ENCODE data around the gene OOSP1.

Gene OOSP1

GRCh38 chr11:59943997-59944714 is 5.9 kb downstream of the OOSP1 start:
- H3K36me3 Mint-ChIP-seq = no peaks in the 10 kb centered on the region
- H3K4me3 Mint-ChIP-seq = no peak overlapping the region
- no peaks in the 10 kb centered on the region for H3K9me3 Mint-ChIP-seq
- H3K27me3 Mint-ChIP-seq = peaks cover 14% of the 10 kb centered on the region
- H3K4me1 Mint-ChIP-seq = no peaks in the 10 kb centered on the region
- H3K27ac Mint-ChIP-seq = no peak overlapping the region

- Mint-ChIP-seq H3K9me3 (no peaks in the 10 kb centered on the region), H3K4me1 (no peaks in the 10 kb centered on the region), H3K27ac (no peak overlapping the region), H3K27me3 (peaks cover 14% of the 10 kb centered on the region), H3K36me3 (no peaks in the 10 kb centered on the region), H3K4me3 (no peak overlapping the region)
Observed at GRCh38 chr11:59944720-59945119, 6.5 kb downstream of the OOSP1 start.

- Mint-ChIP-seq H3K27ac (no peak overlapping the region), H3K4me1 (no peaks in the 10 kb centered on the region), H3K9me3 (no peaks in the 10 kb centered on the region), H3K27me3 (peaks cover 8% of the 10 kb centered on the region), H3K36me3 (no peaks in the 10 kb centered on the region), H3K4me3 (no peak overlapping the region)
Observed at GRCh38 chr11:59953463-59954218, 15.4 kb downstream of the OOSP1 start.

GRCh38 chr11:59954219-59954847 is 16.1 kb downstream of the OOSP1 start:
- H3K27me3 Mint-ChIP-seq = peaks cover 9% of the 10 kb centered on the region
- no peak overlapping the region for H3K4me3 Mint-ChIP-seq
- H3K36me3 Mint-ChIP-seq = no peaks in the 10 kb centered on the region
- no peaks in the 10 kb centered on the region for H3K9me3 Mint-ChIP-seq
- no peaks in the 10 kb centered on the region for H3K4me1 Mint-ChIP-seq
- no peak overlapping the region for H3K27ac Mint-ChIP-seq

- H3K36me3 Mint-ChIP-seq = no peaks in the 10 kb centered on the region
- no peaks in the 10 kb centered on the region for H3K4me1 Mint-ChIP-seq
- H3K4me3 Mint-ChIP-seq = no peak overlapping the region
- H3K9me3 Mint-ChIP-seq = no peaks in the 10 kb centered on the region
- peaks cover 5% of the 10 kb centered on the region for H3K27me3 Mint-ChIP-seq
- H3K27ac Mint-ChIP-seq = no peak overlapping the region
Observed at GRCh38 chr11:59957094-59957493, 18.9 kb downstream of the OOSP1 start.

GRCh38 chr11:59960502-59961381 is 22.5 kb downstream of the OOSP1 start:
- Mint-ChIP-seq H3K36me3 (no peaks in the 10 kb centered on the region), H3K4me1 (no peaks in the 10 kb centered on the region), H3K27ac (no peak overlapping the region), H3K27me3 (peaks cover 9% of the 10 kb centered on the region), H3K4me3 (no peak overlapping the region), H3K9me3 (no peaks in the 10 kb centered on the region)

GRCh38 chr11:59962107-59962482 is 23.9 kb downstream of the OOSP1 start:
- Mint-ChIP-seq H3K27me3 (peaks cover 8% of the 10 kb centered on the region), H3K27ac (no peak overlapping the region), H3K9me3 (no peaks in the 10 kb centered on the region), H3K36me3 (no peaks in the 10 kb centered on the region), H3K4me1 (no peaks in the 10 kb centered on the region), H3K4me3 (no peak overlapping the region)

GRCh38 chr11:59963733-59964132 is 25.5 kb downstream of the OOSP1 start, which contains the start of gene OOSP4A:
OOSP4A (plus strand) TSS chr11:59964033; CDS start chr11:59964033, 0 bp downstream.
- no peaks in the 10 kb centered on the region for H3K9me3 Mint-ChIP-seq
- H3K27me3 Mint-ChIP-seq = peaks cover 4% of the 10 kb centered on the region
- no peaks in the 10 kb centered on the region for H3K36me3 Mint-ChIP-seq
- no peaks in the 10 kb centered on the region for H3K4me1 Mint-ChIP-seq
- H3K4me3 Mint-ChIP-seq = no peak within 1 kb of the TSS
- H3K27ac Mint-ChIP-seq = no peak within 1 kb of the TSS

GRCh38 chr11:59965424-59965823 is 27.2 kb downstream of the OOSP1 start:
- H3K4me1 Mint-ChIP-seq = no peaks in the 10 kb centered on the region
- no peaks in the 10 kb centered on the region for H3K36me3 Mint-ChIP-seq
- H3K27me3 Mint-ChIP-seq = peaks cover 6% of the 10 kb centered on the region
- no peaks in the 10 kb centered on the region for H3K9me3 Mint-ChIP-seq
- no peak overlapping the region for H3K27ac Mint-ChIP-seq
- no peak overlapping the region for H3K4me3 Mint-ChIP-seq

- H3K27me3 Mint-ChIP-seq = peaks cover 6% of the 10 kb centered on the region
- no peak overlapping the region for H3K27ac Mint-ChIP-seq
- H3K4me1 Mint-ChIP-seq = no peaks in the 10 kb centered on the region
- no peaks in the 10 kb centered on the region for H3K9me3 Mint-ChIP-seq
- H3K4me3 Mint-ChIP-seq = no peak overlapping the region
- H3K36me3 Mint-ChIP-seq = no peaks in the 10 kb centered on the region
Observed at GRCh38 chr11:59966201-59966600, 28.0 kb downstream of the OOSP1 start.

- no peak overlapping the region for H3K27ac Mint-ChIP-seq
- no peak overlapping the region for H3K4me3 Mint-ChIP-seq
- no peaks in the 10 kb centered on the region for H3K9me3 Mint-ChIP-seq
- H3K27me3 Mint-ChIP-seq = peaks cover 6% of the 10 kb centered on the region
- no peaks in the 10 kb centered on the region for H3K36me3 Mint-ChIP-seq
- H3K4me1 Mint-ChIP-seq = no peaks in the 10 kb centered on the region
Observed at GRCh38 chr11:59967677-59968394, 29.6 kb downstream of the OOSP1 start.

GRCh38 chr11:59968395-59968783 is 30.2 kb downstream of the OOSP1 start:
- no peaks in the 10 kb centered on the region for H3K9me3 Mint-ChIP-seq
- H3K4me3 Mint-ChIP-seq = no peak overlapping the region
- no peaks in the 10 kb centered on the region for H3K4me1 Mint-ChIP-seq
- H3K27ac Mint-ChIP-seq = no peak overlapping the region
- no peaks in the 10 kb centered on the region for H3K36me3 Mint-ChIP-seq
- peaks cover 6% of the 10 kb centered on the region for H3K27me3 Mint-ChIP-seq

GRCh38 chr11:59973097-59973496 is 34.9 kb downstream of the OOSP1 start:
- no peaks in the 10 kb centered on the region for H3K4me1 Mint-ChIP-seq
- H3K27me3 Mint-ChIP-seq = peaks cover 3% of the 10 kb centered on the region
- H3K9me3 Mint-ChIP-seq = no peaks in the 10 kb centered on the region
- no peak overlapping the region for H3K27ac Mint-ChIP-seq
- no peaks in the 10 kb centered on the region for H3K36me3 Mint-ChIP-seq
- no peak overlapping the region for H3K4me3 Mint-ChIP-seq

- H3K9me3 Mint-ChIP-seq = no peaks in the 10 kb centered on the region
Observed at GRCh38 chr11:59981106-59981770, 43.0 kb downstream of the OOSP1 start.

More at GRCh38 chr11:59981106-59981770, 43.0 kb downstream of the OOSP1 start:
- H3K27me3 Mint-ChIP-seq = peaks cover 10% of the 10 kb centered on the region
- no peaks in the 10 kb centered on the region for H3K36me3 Mint-ChIP-seq
- H3K27ac Mint-ChIP-seq = no peak overlapping the region
- H3K4me1 Mint-ChIP-seq = no peaks in the 10 kb centered on the region
- H3K4me3 Mint-ChIP-seq = no peak overlapping the region

Data from activated naive CD4-positive, alpha-beta T cell treated with anti-CD3 and anti-CD28 coated beads, Interleukin-2, amount 50 U/mL, for 24 hours (primary cell).